Heart left ventricle (tissue), 16 donors: ENCODE data around the gene ZNF483. TPM values are rescaled to one million over a fixed set of nuclear protein-coding genes. Genes with fewer than 3 reads are reported as not detected.
"Not testable (repeated sequence)": the region's sequence is repeated elsewhere in the genome, so short reads cannot be mapped to it uniquely, and the experiment has no call there.

Experiments used
- ATAC-seq, 4 donors: fragments of 200-7000 bp; cut with Tn5 transposase; one replicate each; pipeline ENCODE4 v1.9.1; 2020 to 2022; ENCODE audit warnings: moderate library complexity in 4 of 4, mild to moderate bottlenecking in 3 of 4, moderate number of reproducible peaks in 1 of 4
- DNase-seq, 5 donors: peaks; one replicate each; pipeline ENCODE4 v3.0.0-alpha.2; 2020
- H3K27ac ChIP-seq, 12 donors: fragments of 200-600 bp; sonication (generic) in 4 of 12; one replicate each; pipeline versions ENCODE4 v1.5.0 to v1.8.0; 2016 to 2022; ENCODE audit warnings: mild to moderate bottlenecking in 2 of 12
- H3K27me3 ChIP-seq, 9 donors: fragments of 200-600 bp; sonication (generic) in 2 of 9; one replicate each; pipeline versions ENCODE4 v1.5.1 to v1.8.0; 2016 to 2022; ENCODE audit warnings: mild to moderate bottlenecking in 3 of 9
- H3K36me3 ChIP-seq, 9 donors: fragments of 200-600 bp; sonication (generic) in 2 of 9; one replicate each; pipeline versions ENCODE4 v1.5.0 to v1.8.0; 2018 to 2022; ENCODE audit warnings: mild to moderate bottlenecking in 2 of 9
- H3K4me1 ChIP-seq, 12 donors: fragments of 200-600 bp; sonication (generic) in 4 of 12; one replicate each; pipeline versions ENCODE4 v1.5.0 to v1.8.0; 2016 to 2022; ENCODE audit warnings: mild to moderate bottlenecking in 3 of 12
- H3K4me3 ChIP-seq, 12 donors: fragments of 200-600 bp; sonication (generic) in 4 of 12; one replicate each; pipeline versions ENCODE4 v1.5.0 to v1.8.0; 2017 to 2022; ENCODE audit warnings: mild to moderate bottlenecking in 9 of 12, moderate library complexity in 4 of 12
- H3K9me3 ChIP-seq, 12 donors: fragments of 200-600 bp; sonication (generic) in 4 of 12; one replicate each; pipeline versions ENCODE4 v1.5.0 to v1.8.0; 2016 to 2022; ENCODE audit warnings: mild to moderate bottlenecking in 1 of 12
- POLR2A ChIP-seq, 2 donors: fragments of 450-650 bp; IDR thresholded peaks; one replicate each; pipeline ENCODE4 v1.6.1; 2017; ENCODE audit warnings: antibody characterized with exemption in 2 of 2, mild to moderate bottlenecking in 2 of 2, moderate library complexity in 2 of 2
- WGBS, 4 donors: extraction: QIAGEN DNeasy Blood & Tissue Kit in 2 of 4; methylation state at CpG; one replicate each; pipeline versions ENCODE4 v1.1.5 to v1.1.7; 2013 to 2018; 5-methylcytosine and 5-hydroxymethylcytosine counted together
- intact Hi-C, 10 donors: fragments of 100-400 bp; cut with DNase I; formaldehyde crosslinking; loops; one replicate each; pipeline versions ENCODE4 v1.11.1 to v1.14.2; 2022
- polyA plus RNA-seq, 2 donors: library from polyadenylated mRNA; stranded (reverse); fragments of 200-250 nt; gene quantifications; one replicate each; pipeline ENCODE4 v1.2.3, GENCODE V29; 2013
- total RNA-seq, 9 donors: library from RNA; depleted of rRNA in 2 of 9; stranded (reverse); fragments of >200 nt in 2 of 9; fragmentation: NEBNext Ultra II Directional in 3 of 9; extraction: Animal tissue kit (Norgen Biotek cat#: 25700) in 3 of 9; gene quantifications; one replicate each; pipeline versions ENCODE4 v1.1.0 to v1.2.4, GENCODE V29; 2016 to 2023
- TF ChIP-seq, protein P1 (sequence below), 12 donors: fragments of 200-600 bp; sonication (generic) in 4 of 12; IDR thresholded peaks; one replicate each; pipeline versions ENCODE4 v1.5.0 to v1.8.0; 2018 to 2022; ENCODE audit warnings: antibody characterized with exemption in 12 of 12, mild to moderate bottlenecking in 5 of 12
- donor health status: ischemic (EF 13 %, LVEDD 7.1; RV severe dilation, severe dysfunction).
- donor health status: healthy with polysubstance abuse.
- donor health status: DM: no; HTN: yes; CAD: no.
- donor health status: DM: no; HTN: no; CAD: no.
- donor health status: ischemic (EF 25% LVEDD 6.9; RV normal size, moderate dysfunction).
- donor health status: ischemic (EF 25% LVEDD 5.7; RV mildly dilated, moderate dysfunction).
- donor health status: healthy.
- donor health status: DM: yes; HTN: yes; CAD: no.
- donor health status: ischemic (EF 35%, LVEDD 5.7; RV mildly dilated, moderate dysfunction).
- donor health status: nonischemic (EF 11% LVEDD 7.7; RV severe dilation, severe dysfunction).
- donor health status: DM: yes; HTN: yes; CAD: no.
- donor health status: PGD.
- donor health status: ischemic (EF 29% LVEDD 5.4; RV normal size, mild dysfunction).
- donor health status: nonischemic (EF 23%, LVEDD 6.1; RV moderate dilation, normal function).

Gene ZNF483
- total and polyA plus RNA-seq, 11 donors = 0.22 to 13.9 (median 5.2) TPM

DNA sequence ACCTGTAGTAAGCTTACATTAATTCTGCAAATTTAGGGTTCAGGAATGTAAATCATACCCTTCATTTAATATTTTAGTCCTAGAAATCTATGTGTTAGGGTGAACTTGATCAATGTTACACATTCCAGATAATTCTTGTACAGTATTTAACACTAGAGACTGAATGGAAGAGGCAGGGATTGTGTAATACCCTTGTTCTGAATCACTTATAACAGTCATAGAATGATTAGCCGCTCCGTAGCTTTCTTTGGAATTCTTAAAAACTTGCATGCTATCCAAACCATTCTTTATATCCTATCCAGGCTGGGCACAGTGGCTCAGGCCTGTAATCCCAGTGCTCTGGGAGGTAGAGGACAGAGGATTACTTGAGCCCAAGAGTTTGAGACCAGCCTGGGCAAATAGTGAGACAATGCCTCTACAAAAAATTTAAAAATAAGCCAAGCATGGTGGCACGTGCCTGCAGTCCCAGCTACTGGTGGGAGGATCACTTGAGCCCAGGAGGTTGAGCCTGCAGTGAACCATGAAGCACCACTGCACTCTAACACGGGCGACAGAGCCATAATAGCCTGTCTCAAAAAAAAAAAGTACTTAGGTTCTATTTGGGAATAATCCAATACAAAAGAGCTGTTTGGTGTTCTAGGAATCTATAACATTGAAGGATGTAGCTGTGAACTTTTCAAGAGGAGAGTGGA is 8.3 kb downstream of the ZNF483 start:
- WGBS, 4 donors = 94 to 95% (median 95%) methylated on average over 5 of the region's 5 CpGs
- ATAC-seq (no peak), DNase-seq (no peak)
- no peak for TF ChIP-seq POLR2A (IDR thresholded peaks at IDR 0.05)
- no peaks in the 10 kb centered on the region for H3K27me3 ChIP-seq
- no peak overlapping the region for H3K4me3 ChIP-seq
- H3K4me1 ChIP-seq = no peaks in the 10 kb centered on the region
- H3K9me3 ChIP-seq = peaks cover 0 to 60% (median 35%) of the 10 kb centered on the region in 12 donors
- peaks cover 9 to 96% (median 50%) of the 10 kb centered on the region in 9 donors for H3K36me3 ChIP-seq
- H3K27ac ChIP-seq = no peak overlapping the region
- intact Hi-C loops = no loop called here

DNA sequence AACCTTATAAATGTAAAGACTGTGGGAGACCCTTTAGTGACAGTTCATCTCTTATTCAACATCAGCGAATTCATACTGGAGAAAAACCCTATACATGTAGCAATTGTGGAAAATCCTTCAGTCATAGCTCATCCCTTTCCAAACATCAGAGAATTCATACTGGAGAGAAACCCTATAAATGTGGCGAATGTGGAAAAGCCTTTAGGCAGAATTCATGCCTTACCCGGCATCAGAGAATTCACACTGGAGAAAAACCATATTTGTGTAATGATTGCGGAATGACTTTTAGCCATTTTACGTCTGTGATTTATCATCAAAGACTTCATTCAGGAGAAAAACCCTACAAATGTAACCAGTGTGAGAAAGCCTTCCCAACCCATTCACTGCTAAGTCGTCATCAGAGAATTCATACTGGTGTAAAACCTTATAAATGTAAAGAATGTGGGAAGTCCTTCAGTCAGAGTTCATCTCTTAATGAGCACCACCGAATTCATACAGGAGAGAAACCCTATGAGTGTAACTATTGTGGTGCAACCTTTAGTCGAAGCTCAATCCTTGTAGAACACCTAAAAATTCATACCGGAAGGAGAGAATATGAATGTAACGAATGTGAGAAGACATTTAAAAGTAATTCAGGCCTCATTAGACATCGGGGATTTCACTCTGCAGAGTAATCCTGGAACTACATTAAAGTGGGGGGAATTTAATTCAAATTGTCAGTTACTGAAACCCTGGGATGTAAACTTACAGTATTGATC is 17.7 kb downstream of the ZNF483 start:
- peaks cover 4 to 100% (median 96%) of the 10 kb centered on the region in 12 donors for H3K9me3 ChIP-seq
- H3K4me3 ChIP-seq = no peak overlapping the region
- no peak overlapping the region for H3K27ac ChIP-seq
- TF ChIP-seq POLR2A (IDR thresholded peaks at IDR 0.05) = no peak
- TF ChIP-seq, protein P1, sequence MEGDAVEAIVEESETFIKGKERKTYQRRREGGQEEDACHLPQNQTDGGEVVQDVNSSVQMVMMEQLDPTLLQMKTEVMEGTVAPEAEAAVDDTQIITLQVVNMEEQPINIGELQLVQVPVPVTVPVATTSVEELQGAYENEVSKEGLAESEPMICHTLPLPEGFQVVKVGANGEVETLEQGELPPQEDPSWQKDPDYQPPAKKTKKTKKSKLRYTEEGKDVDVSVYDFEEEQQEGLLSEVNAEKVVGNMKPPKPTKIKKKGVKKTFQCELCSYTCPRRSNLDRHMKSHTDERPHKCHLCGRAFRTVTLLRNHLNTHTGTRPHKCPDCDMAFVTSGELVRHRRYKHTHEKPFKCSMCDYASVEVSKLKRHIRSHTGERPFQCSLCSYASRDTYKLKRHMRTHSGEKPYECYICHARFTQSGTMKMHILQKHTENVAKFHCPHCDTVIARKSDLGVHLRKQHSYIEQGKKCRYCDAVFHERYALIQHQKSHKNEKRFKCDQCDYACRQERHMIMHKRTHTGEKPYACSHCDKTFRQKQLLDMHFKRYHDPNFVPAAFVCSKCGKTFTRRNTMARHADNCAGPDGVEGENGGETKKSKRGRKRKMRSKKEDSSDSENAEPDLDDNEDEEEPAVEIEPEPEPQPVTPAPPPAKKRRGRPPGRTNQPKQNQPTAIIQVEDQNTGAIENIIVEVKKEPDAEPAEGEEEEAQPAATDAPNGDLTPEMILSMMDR (IDR thresholded peaks at IDR 0.05) = no peak
- H3K36me3 ChIP-seq = peaks cover 0 to 95% (median 34%) of the 10 kb centered on the region in 9 donors
- 94 to 96% (median 95%) methylated on average over 11 of the region's 11 CpGs for WGBS, 4 donors
- no peak for DNase-seq
- intact Hi-C loops = no loop called here
- no peaks in the 10 kb centered on the region for H3K27me3 ChIP-seq
- H3K4me1 ChIP-seq = no peaks in the 10 kb centered on the region
- no peak for ATAC-seq

DNA sequence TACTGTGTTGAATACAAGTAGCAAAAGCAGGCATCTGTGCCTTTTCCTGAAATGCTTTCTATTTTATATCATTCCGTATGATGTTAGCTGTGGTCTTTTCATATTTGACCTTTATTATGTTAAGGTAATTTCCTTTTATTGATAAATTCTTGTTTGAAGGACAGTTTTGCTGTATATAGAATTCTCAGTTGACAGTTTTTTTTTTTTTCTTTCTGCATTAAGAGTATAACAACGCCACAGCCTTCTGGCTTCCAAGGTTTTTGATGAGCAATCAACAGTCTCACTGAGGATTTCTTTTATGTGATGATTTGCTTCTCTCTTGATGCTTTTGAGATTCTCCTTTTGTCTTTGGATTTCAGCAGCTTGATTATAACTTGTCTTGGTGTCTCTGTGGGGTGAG is 23.6 kb downstream of the ZNF483 start:
- Histone ChIP-seq H3K9me3 (peaks cover 3 to 100% (median 87%) of the 10 kb centered on the region in 12 donors), H3K27me3 (no peaks in the 10 kb centered on the region), H3K4me3 (no peak overlapping the region), H3K36me3 (peaks cover 0 to 91% (median 5%) of the 10 kb centered on the region in 9 donors), H3K27ac (no peak overlapping the region), H3K4me1 (no peaks in the 10 kb centered on the region)
- DNase-seq (no peak), ATAC-seq (no peak)
- TF ChIP-seq, protein P1 (IDR thresholded peaks at IDR 0.05) = no peak
- TF ChIP-seq POLR2A (IDR thresholded peaks at IDR 0.05) = no peak
- WGBS, 4 donors = 93 to 97% (median 96%) methylated on average over 2 of the region's 2 CpGs
- intact Hi-C loops = no loop called here

DNA sequence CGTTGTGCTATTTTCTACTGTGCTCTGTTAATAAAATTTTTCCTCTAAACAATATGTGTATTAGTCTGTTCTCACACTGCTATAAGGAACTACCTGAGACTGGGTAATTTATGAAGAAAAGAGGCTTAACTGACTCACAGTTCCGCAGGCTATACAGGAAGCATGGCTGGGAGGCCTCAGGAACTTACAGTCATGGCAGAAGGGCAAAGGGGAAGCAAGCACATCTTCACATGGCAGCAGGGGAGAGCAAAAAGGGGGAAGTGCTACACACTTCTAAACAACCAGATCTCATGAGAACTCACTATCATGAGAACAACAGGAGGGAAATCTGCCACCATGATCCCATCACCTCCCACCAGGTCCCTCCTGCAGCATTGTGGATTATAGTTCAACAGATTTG is 30.4 kb downstream of the ZNF483 start:
- peaks cover 0 to 51% (median under 1%) of the 10 kb centered on the region in 9 donors for H3K36me3 ChIP-seq
- ATAC-seq, H3K27ac ChIP-seq, H3K27me3 ChIP-seq, H3K4me3 ChIP-seq, intact Hi-C loops, DNase-seq, H3K4me1 ChIP-seq: not testable (repeated sequence)
- WGBS, 4 donors = 84 to 96% (median 88%) methylated on average over 2 of the region's 2 CpGs
- peaks cover 0 to 74% (median 30%) of the 10 kb centered on the region in 12 donors for H3K9me3 ChIP-seq

DNA sequence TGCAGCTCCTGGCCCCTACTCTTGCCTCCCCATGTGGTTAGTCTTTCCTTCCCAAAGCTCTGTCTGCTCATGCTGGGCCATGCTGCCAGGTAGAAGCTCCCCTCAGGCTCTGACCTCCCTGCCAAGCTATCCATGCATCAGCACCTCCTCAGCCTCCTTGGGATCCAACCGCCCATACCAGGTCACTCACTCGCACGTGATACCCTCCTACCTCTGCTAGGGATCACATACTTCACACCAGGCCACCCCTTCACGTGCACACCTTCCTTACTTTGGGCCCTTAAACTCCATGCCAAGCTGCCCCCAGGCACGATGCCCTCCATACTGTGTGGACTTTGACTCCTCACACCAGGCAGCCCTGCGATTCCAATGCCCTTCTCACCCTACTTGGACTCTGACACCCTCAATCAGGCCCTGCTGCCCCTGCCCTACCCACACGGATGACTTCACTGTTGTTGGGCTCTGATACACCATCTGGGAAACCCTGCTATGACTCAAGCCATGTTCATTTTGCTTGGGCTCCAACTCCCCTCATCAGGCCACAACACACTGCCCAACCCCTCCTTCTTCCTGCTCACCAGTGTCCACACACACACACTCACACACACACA is 34.1 kb downstream of the ZNF483 start:
- Histone ChIP-seq H3K36me3 (peaks cover 0 to 44% (median 19%) of the 10 kb centered on the region in 9 donors), H3K9me3 (peaks cover 0 to 37% (median 4%) of the 10 kb centered on the region in 12 donors), H3K4me1 (no peaks in the 10 kb centered on the region), H3K4me3 (no peak overlapping the region), H3K27ac (no peak overlapping the region), H3K27me3 (no peaks in the 10 kb centered on the region)
- intact Hi-C loops = no loop called here
- no peak for TF ChIP-seq POLR2A (IDR thresholded peaks at IDR 0.05)
- TF ChIP-seq, protein P1 (IDR thresholded peaks at IDR 0.05) = no peak
- DNase-seq (no peak), ATAC-seq (peak in 1 of 4 donors; percentile 29)
- WGBS, 4 donors = 91 to 93% (median 92%) methylated on average over 7 of the region's 7 CpGs
